HEK293T (cell line): ENCODE measurements around the gene OTUB2.

Source experiments
- CTCF ChIA-PET: fragments of 350-600 bp; formaldehyde crosslinking; extraction: SDS; loops from one replicate; lab custom pipeline; 2021; ENCODE audit warnings: antibody characterized with exemption, inconsistent platforms; lab: Yijun Ruan, JAX
- POLR2A ChIA-PET: fragments of 350-600 bp; formaldehyde crosslinking; extraction: SDS; loops from one replicate; lab custom pipeline; 2020; ENCODE audit warnings: antibody characterized with exemption, inconsistent platforms; lab: Yijun Ruan, JAX
- DNase-seq: peaks from one replicate; pipeline ENCODE4 v3.0.0; 2012; ENCODE audit warnings: mixed read lengths; ENCODE audit errors: extremely low spot score
- ARNT ChIP-seq: fragments of 450-650 bp; IDR thresholded peaks from 2 replicates; pipeline ENCODE4 v1.6.1; 2017; ENCODE audit warnings: mild to moderate bottlenecking
- BHLHE40 ChIP-seq: fragments of 450-650 bp; IDR thresholded peaks from 2 replicates; pipeline ENCODE4 v1.6.1; 2016; ENCODE audit warnings: mild to moderate bottlenecking, moderate library complexity, borderline replicate concordance
- CTBP1 ChIP-seq: fragments of 450-650 bp; IDR thresholded peaks from 2 replicates; pipeline ENCODE4 v1.6.1; 2016; ENCODE audit warnings: borderline replicate concordance
- ELF4 ChIP-seq: fragments of 450-650 bp; IDR thresholded peaks from 2 replicates; pipeline ENCODE4 v1.6.1; 2017; ENCODE audit warnings: antibody characterized with exemption
- FOXA1 ChIP-seq: fragments of 450-650 bp; IDR thresholded peaks from 2 replicates; pipeline ENCODE4 v1.6.1; 2016; ENCODE audit warnings: mild to moderate bottlenecking
- FOXK2 ChIP-seq: fragments of 450-650 bp; IDR thresholded peaks from 2 replicates; pipeline ENCODE4 v1.6.1; 2016; ENCODE audit warnings: mild to moderate bottlenecking
- FOXM1 ChIP-seq: fragments of 450-650 bp; IDR thresholded peaks from 2 replicates; pipeline ENCODE4 v1.6.1; 2017; ENCODE audit warnings: mild to moderate bottlenecking, borderline replicate concordance
- HDGF ChIP-seq: fragments of 450-650 bp; IDR thresholded peaks from 2 replicates; pipeline ENCODE4 v1.6.1; 2017; ENCODE audit warnings: antibody characterized with exemption, borderline replicate concordance
- L3MBTL2 ChIP-seq: fragments of 450-650 bp; conservative IDR thresholded peaks from 2 replicates; pipeline ENCODE4 v1.6.1; 2016; ENCODE audit warnings: mild to moderate bottlenecking
- LEF1 ChIP-seq: fragments of 450-650 bp; IDR thresholded peaks from 2 replicates; pipeline ENCODE4 v1.6.1; 2017; ENCODE audit warnings: mild to moderate bottlenecking, borderline replicate concordance
- NFRKB ChIP-seq: fragments of 450-650 bp; IDR thresholded peaks from 2 replicates; pipeline ENCODE4 v1.6.1; 2016; ENCODE audit warnings: mild to moderate bottlenecking, moderate library complexity
- PKNOX1 ChIP-seq: fragments of 450-650 bp; IDR thresholded peaks from 2 replicates; pipeline ENCODE4 v1.6.1; 2016
- SP1 ChIP-seq: fragments of 450-650 bp; IDR thresholded peaks from 2 replicates; pipeline ENCODE4 v1.6.1; 2017
- SUZ12 ChIP-seq: fragments of 450-650 bp; IDR thresholded peaks from 2 replicates; pipeline ENCODE4 v1.6.1; 2016; ENCODE audit warnings: mild to moderate bottlenecking
- TARDBP ChIP-seq: fragments of 450-650 bp; IDR thresholded peaks from 2 replicates; pipeline ENCODE4 v1.6.1; 2016
- ZNF384 ChIP-seq: fragments of 450-650 bp; IDR thresholded peaks from 2 replicates; pipeline ENCODE4 v1.6.1; 2016

OTUB2 gene

DNA sequence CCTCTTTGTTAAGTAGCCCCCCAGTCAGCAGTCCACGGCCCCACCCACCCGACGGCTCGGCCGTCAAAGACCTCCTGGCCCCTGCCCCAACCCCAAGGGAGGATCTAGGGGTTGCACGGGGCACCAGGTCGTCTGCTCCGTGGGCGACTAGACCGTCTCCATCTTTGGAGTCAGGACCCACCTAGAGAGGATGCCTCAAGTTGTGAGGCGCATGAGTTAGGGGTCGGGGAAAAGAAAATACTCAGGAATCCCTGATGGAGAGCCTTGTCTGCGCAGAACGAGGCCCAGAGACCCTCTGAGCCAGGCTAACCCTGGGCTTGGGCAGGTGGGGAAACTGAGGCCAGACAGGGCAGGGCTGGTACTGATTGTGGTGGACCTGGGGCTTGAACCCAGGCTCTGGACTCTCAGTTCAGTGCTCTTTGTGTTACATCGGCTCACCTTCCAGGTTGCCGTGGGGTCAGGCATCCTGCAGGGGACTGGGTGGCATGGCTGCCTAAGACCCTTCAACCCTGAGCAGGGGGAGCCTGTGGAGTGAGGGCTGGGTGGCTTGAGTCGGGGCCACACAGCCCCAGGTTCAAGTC is 839 bp downstream of the OTUB2 start:
- POLR2A ChIA-PET = interaction anchor here (1.9 kb wide), 1 partner anchor 9 kb away, joined by 4 read pairs; no protein-coding TSS in a partner anchor
- DNase-seq = no peak
- CTCF ChIA-PET = interaction anchor here (0.7 to 1.2 kb wide), 2 partner anchors 9 to 14 kb away, joined by 4 read pairs; no protein-coding TSS in a partner anchor

DNA sequence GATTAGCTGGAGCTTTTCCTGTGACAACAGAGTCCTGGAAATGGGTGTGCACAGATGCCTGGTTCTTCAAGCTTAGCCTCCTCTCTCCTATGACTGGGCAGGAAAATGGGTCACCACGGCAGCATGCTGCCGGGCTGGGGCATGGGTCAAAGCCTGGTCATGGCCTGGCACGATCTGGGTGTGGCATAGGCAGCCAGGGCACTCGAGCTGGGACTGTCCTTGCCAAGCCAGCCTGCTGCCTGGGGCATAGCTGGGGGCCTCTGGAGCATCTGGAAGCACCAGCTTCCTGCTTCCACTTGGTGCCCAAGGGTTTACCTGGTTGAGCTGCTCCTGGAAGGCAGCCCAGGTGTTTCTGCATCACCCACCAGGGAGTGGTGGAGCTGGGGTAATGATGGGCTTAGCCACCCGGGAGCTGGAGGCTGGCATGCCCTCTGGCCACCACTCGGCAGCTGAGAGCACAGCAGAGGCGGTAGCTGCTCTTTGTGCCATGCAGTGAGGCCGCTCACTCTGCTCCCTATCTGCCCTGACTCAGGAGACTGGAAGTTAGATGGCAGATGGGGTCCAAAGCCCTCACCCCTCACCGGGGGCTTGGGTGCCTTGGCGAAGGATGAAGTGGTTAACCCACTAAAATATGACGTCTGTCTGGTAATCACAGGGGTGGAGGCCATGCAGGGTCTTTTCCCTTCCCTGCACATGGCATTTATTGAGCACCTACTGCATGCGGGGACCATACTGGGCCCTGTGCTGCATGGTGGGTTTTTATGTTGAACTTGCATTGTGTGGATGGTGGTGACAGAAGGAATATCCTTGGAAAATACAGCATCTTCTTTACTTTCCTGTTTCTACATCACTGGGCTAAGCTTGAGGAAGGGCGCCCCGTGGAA is 1.7 kb downstream of the OTUB2 start:
- ChIA-PET CTCF (interaction anchor here (0.7 to 1.6 kb wide), 4 partner anchors 9 to 109 kb away, joined by 3 to 4 read pairs (median 4); no protein-coding TSS in a partner anchor), POLR2A (interaction anchor here (1.2 kb wide), 1 partner anchor 9 kb away, joined by 4 read pairs; no protein-coding TSS in a partner anchor)
- TF ChIP-seq FOXA1 (no peak), BHLHE40 (no peak), FOXK2 (no peak), HDGF (no peak), ZNF384 (no peak), TARDBP (no peak), ARNT (no peak), LEF1 (no peak), SP1 (no peak), NFRKB (no peak), CTBP1 (no peak), FOXM1 (no peak), L3MBTL2 (no peak), SUZ12 (no peak), ELF4 (no peak), PKNOX1 (no peak)
- DNase-seq = no peak

More for the DNA sequence above, 839 bp downstream of the OTUB2 start:
- TF ChIP-seq L3MBTL2 = no peak
- TF ChIP-seq FOXM1 = no peak
- TF ChIP-seq FOXA1 = no peak
- no peak for TF ChIP-seq HDGF
- TF ChIP-seq PKNOX1 = no peak
- TF ChIP-seq TARDBP = no peak
- no peak for TF ChIP-seq FOXK2
- TF ChIP-seq BHLHE40 = no peak
- TF ChIP-seq CTBP1 = no peak
- no peak for TF ChIP-seq NFRKB
- no peak for TF ChIP-seq LEF1

DNA sequence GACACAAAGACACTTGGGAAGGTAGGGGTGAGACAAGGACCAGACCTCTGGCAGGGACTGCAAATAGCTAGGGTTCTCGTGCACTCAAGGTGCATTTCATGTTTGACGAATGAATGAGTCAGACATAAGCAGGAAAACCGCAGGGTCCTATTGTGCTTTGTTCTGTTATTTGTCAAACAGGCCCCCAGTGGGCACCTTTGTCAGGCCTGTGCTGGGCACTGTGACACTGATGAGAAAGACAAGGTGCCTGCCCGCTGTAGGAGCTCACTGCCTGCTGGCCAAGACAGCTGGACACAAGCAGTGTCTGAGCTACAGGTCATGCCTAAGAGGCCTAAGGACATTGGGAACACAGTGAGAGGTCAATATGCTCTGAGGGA is 2.3 kb downstream of the OTUB2 start:
- CTCF ChIA-PET = interaction anchor here (1.0 to 1.6 kb wide), 3 partner anchors 8 to 108 kb away, joined by 3 to 5 read pairs (median 4); no protein-coding TSS in a partner anchor
- no peak for TF ChIP-seq L3MBTL2
- no peak for TF ChIP-seq FOXK2
- TF ChIP-seq FOXM1 = no peak
- no peak for TF ChIP-seq SUZ12
- no peak for TF ChIP-seq HDGF
- no peak for TF ChIP-seq ZNF384
- TF ChIP-seq NFRKB = no peak
- TF ChIP-seq LEF1 = no peak
- TF ChIP-seq SP1 = no peak
- no peak for TF ChIP-seq CTBP1
- no peak for TF ChIP-seq ARNT
- no peak for TF ChIP-seq TARDBP
- TF ChIP-seq BHLHE40 = no peak
- no peak for TF ChIP-seq ELF4
- no peak for TF ChIP-seq FOXA1
- TF ChIP-seq PKNOX1 = no peak
- POLR2A ChIA-PET = interaction anchor here (1.2 kb wide), 1 partner anchor 8 kb away, joined by 4 read pairs; no protein-coding TSS in a partner anchor

GRCh38 chr14:94029265-94029664 is 3.1 kb downstream of the OTUB2 start:
- DNase-seq = no peak
- ChIA-PET POLR2A (no interaction called here), CTCF (interaction anchor here (1.0 to 1.6 kb wide), 3 partner anchors 7 to 107 kb away, joined by 3 to 5 read pairs (median 4); no protein-coding TSS in a partner anchor)
- TF ChIP-seq NFRKB (no peak), BHLHE40 (no peak), CTBP1 (no peak), FOXK2 (no peak), L3MBTL2 (no peak), FOXA1 (no peak), TARDBP (no peak), PKNOX1 (no peak), SP1 (no peak), HDGF (no peak), LEF1 (no peak), SUZ12 (no peak)

More for the DNA sequence above, 2.3 kb downstream of the OTUB2 start:
- DNase-seq = no peak

- DNase-seq = no peak
- ChIA-PET POLR2A (no interaction called here), CTCF (interaction anchor here (1.2 to 1.6 kb wide), 2 partner anchors 90 to 107 kb away, joined by 3 to 5 read pairs; no protein-coding TSS in a partner anchor)
- TF ChIP-seq ELF4 (no peak), FOXM1 (no peak), L3MBTL2 (no peak), TARDBP (no peak), LEF1 (no peak), ZNF384 (no peak), NFRKB (no peak), FOXA1 (no peak), CTBP1 (no peak), SUZ12 (no peak), ARNT (no peak), SP1 (no peak), HDGF (no peak), PKNOX1 (no peak)
Measured at GRCh38 chr14:94029671-94030203, 3.6 kb downstream of the OTUB2 start.
